ENCODE data around the gene ZNF608.

Gene ZNF608

GRCh38 chr5:124732428-124733328 is 13.8 kb downstream of the ZNF608 start:
- no peak for TF ChIP-seq CTCF (IDR thresholded peaks at IDR 0.05; ENCODE audit: extremely low read depth, insufficient read depth, missing control alignments)
- DNase-seq (ENCODE audit: low spot score), result peak; percentile 45
- in situ Hi-C loops (cut with MboI; ENCODE audit: low pct_unique_long_range_greater_than_20kb, low sequenced_read_pairs, unreplicated experiment), result loop anchor here (25.0 kb wide), 1 partner anchor 680 kb away; no protein-coding TSS in a partner anchor

GRCh38 chr5:124730381-124730780 is 16.1 kb downstream of the ZNF608 start:
- in situ Hi-C loops (cut with MboI; ENCODE audit: low pct_unique_long_range_greater_than_20kb, low sequenced_read_pairs, unreplicated experiment), result loop anchor here (25.0 kb wide), 1 partner anchor 682 kb away; no protein-coding TSS in a partner anchor
- no peak for TF ChIP-seq CTCF (IDR thresholded peaks at IDR 0.05; ENCODE audit: extremely low read depth, insufficient read depth, missing control alignments)
- no peak for DNase-seq (ENCODE audit: low spot score)

GRCh38 chr5:124729720-124730359 is 16.6 kb downstream of the ZNF608 start:
- TF ChIP-seq CTCF (IDR thresholded peaks at IDR 0.05; ENCODE audit: extremely low read depth, insufficient read depth, missing control alignments), result no peak
- in situ Hi-C loops (cut with MboI; ENCODE audit: low pct_unique_long_range_greater_than_20kb, low sequenced_read_pairs, unreplicated experiment), result loop anchor here (25.0 kb wide), 1 partner anchor 682 kb away; no protein-coding TSS in a partner anchor

GRCh38 chr5:124728968-124729332 is 17.5 kb downstream of the ZNF608 start:
- in situ Hi-C loops (cut with MboI; ENCODE audit: low pct_unique_long_range_greater_than_20kb, low sequenced_read_pairs, unreplicated experiment), result loop anchor here (25.0 kb wide), 1 partner anchor 683 kb away; no protein-coding TSS in a partner anchor
- DNase-seq (ENCODE audit: low spot score), result no peak
- TF ChIP-seq CTCF (IDR thresholded peaks at IDR 0.05; ENCODE audit: extremely low read depth, insufficient read depth, missing control alignments), result no peak

More at GRCh38 chr5:124729720-124730359, 16.6 kb downstream of the ZNF608 start:
- peak; percentile 39 for DNase-seq (ENCODE audit: low spot score)

GRCh38 chr5:124728331-124728967 is 18.0 kb downstream of the ZNF608 start:
- in situ Hi-C loops (cut with MboI; ENCODE audit: low pct_unique_long_range_greater_than_20kb, low sequenced_read_pairs, unreplicated experiment), result loop anchor here (25.0 kb wide), 1 partner anchor 684 kb away; no protein-coding TSS in a partner anchor
- no peak for TF ChIP-seq CTCF (IDR thresholded peaks at IDR 0.05; ENCODE audit: extremely low read depth, insufficient read depth, missing control alignments)
- no peak for DNase-seq (ENCODE audit: low spot score)

Data from GM13977 (cell line).